Esophagus muscularis mucosa (tissue), 4 donors: Measurements from ENCODE around the gene NEK4. TPM values are rescaled to one million over a fixed set of nuclear protein-coding genes. Genes with fewer than 3 reads are reported as not detected.

Experiments used
- DNase-seq: peaks from one replicate; pipeline ENCODE4 v3.0.0-alpha.2; 2017; ENCODE audit errors: extremely low spot score
- H3K27ac ChIP-seq, 4 donors: fragments of 200-600 bp; sonication (generic); replicated peaks in 1 of 4; 1 replicate in 3 of 4; 2 replicates in 1 of 4; pipeline ENCODE4 v1.5.1; 2016 to 2019; ENCODE audit warnings: mild to moderate bottlenecking in 1 of 4
- H3K27me3 ChIP-seq, 4 donors: fragments of 200-600 bp; sonication (generic); one replicate each; pipeline versions ENCODE4 v1.5.1 to v1.6.0; 2016 to 2019
- H3K36me3 ChIP-seq, 4 donors: fragments of 200-600 bp; sonication (generic); one replicate each; pipeline ENCODE4 v1.5.1; 2016 to 2019
- H3K4me1 ChIP-seq, 4 donors: fragments of 200-600 bp; sonication (generic); one replicate each; pipeline ENCODE4 v1.5.1; 2016 to 2019
- H3K4me3 ChIP-seq, 4 donors: fragments of 200-600 bp; sonication (generic); 1 replicate in 2 of 4; 2 replicates in 2 of 4; pipeline ENCODE4 v1.5.1; 2016 to 2019; ENCODE audit warnings: mild to moderate bottlenecking in 4 of 4, moderate library complexity in 1 of 4
- H3K9me3 ChIP-seq, 4 donors: fragments of 200-600 bp; sonication (generic); 1 replicate in 3 of 4; 2 replicates in 1 of 4; pipeline ENCODE4 v1.5.1; 2016 to 2019
- EP300 ChIP-seq: sonication (generic); formaldehyde crosslinking; IDR thresholded peaks from one replicate; pipeline ENCODE4 v1.6.1; 2017; ENCODE audit warnings: antibody characterized with exemption
- POLR2A ChIP-seq: fragments of 450-650 bp; IDR thresholded peaks from one replicate; pipeline ENCODE4 v1.6.1; 2017; ENCODE audit warnings: antibody characterized with exemption, moderate library complexity, mild to moderate bottlenecking, low read depth
- POLR2AphosphoS5 ChIP-seq, 2 donors: sonication (generic); formaldehyde crosslinking; IDR thresholded peaks; one replicate each; pipeline ENCODE4 v1.6.1; 2017; ENCODE audit warnings: antibody characterized with exemption in 2 of 2
- WGBS: methylation state at CpG from one replicate; pipeline ENCODE4 v1.1.5; 2018; 5-methylcytosine and 5-hydroxymethylcytosine counted together
- intact Hi-C: fragments of 100-400 bp; cut with DNase I; formaldehyde crosslinking; loops from one replicate; pipeline ENCODE4 v1.15.1; 2023
- total RNA-seq, 4 donors: library from RNA; depleted of rRNA; stranded (reverse); fragments of >200 nt; gene quantifications; one replicate each; pipeline versions ENCODE4 v1.1.0 to v1.2.1, GENCODE V29; 2016
- TF ChIP-seq, protein P1 (sequence below), 3 experiments: fragments of 200-600 bp in 2 of 3; fragments of 450-650 bp in 1 of 3; sonication (generic) in 2 of 3; IDR thresholded peaks; one replicate each; pipeline ENCODE4 v1.5.1; 2017 to 2019; ENCODE audit warnings: antibody characterized with exemption in 3 of 3, mild to moderate bottlenecking in 2 of 3, moderate library complexity in 1 of 3

Gene NEK4
- total RNA-seq, 4 donors from 2014 or later = 19.1 to 29.2 (median 23.6) TPM

DNA sequence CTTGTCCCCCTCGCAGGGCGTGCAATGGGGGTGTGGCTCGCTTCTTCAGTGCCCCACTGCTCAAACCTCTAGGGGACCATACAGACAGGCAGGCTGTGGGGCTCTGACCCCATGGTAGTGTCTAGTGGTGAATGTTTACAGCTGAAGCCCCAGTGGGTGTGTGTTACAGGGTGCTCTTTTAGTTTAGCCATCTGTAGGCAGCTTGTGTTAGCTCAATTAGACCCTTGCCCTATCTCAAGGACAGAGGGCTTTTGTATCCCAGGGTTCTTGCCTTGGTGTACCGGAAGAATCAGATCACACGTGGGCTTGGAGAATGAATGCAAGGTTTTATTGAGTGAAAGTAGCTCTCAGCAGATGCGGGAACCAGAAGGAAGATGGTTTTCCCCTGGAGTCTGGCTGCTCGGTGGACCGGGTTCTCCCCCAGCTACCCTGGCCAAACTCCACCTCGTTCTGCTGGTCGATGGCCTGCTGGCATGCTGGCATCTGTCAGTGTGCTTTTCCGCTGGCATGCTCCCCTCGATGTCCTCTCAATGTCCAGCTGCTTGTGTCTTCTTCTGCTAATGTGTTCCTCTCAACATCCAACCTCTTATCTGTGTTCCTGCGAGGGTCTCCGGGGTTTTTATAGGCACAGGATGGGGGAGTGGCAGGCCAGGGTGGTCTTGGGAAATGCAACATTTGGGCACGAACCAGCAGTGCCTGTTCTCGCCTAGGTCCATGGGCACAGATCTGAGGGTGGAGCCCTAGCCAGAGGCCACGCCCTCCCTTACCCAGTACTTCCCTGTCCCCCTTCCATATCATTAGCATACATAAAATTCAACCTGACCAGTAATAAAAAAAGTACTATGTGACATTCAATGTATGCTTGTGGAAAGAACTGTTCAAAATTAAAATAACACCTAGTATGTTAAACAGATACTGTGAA, 58.2 kb downstream of the NEK4 start:
- TF ChIP-seq, protein P1, sequence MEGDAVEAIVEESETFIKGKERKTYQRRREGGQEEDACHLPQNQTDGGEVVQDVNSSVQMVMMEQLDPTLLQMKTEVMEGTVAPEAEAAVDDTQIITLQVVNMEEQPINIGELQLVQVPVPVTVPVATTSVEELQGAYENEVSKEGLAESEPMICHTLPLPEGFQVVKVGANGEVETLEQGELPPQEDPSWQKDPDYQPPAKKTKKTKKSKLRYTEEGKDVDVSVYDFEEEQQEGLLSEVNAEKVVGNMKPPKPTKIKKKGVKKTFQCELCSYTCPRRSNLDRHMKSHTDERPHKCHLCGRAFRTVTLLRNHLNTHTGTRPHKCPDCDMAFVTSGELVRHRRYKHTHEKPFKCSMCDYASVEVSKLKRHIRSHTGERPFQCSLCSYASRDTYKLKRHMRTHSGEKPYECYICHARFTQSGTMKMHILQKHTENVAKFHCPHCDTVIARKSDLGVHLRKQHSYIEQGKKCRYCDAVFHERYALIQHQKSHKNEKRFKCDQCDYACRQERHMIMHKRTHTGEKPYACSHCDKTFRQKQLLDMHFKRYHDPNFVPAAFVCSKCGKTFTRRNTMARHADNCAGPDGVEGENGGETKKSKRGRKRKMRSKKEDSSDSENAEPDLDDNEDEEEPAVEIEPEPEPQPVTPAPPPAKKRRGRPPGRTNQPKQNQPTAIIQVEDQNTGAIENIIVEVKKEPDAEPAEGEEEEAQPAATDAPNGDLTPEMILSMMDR (IDR thresholded peaks at IDR 0.05) = no peak
- TF ChIP-seq POLR2A (no peak), EP300 (no peak), POLR2AphosphoS5 (IDR thresholded peaks at IDR 0.05) (no peak)
- Histone ChIP-seq H3K36me3 (peaks cover 8 to 43% (median 24%) of the 10 kb centered on the region in 4 donors), H3K27me3 (no peaks in the 10 kb centered on the region), H3K4me3 (no peak overlapping the region), H3K4me1 (peaks cover 2 to 15% (median 10%) of the 10 kb centered on the region in 4 donors), H3K27ac (no peak overlapping the region), H3K9me3 (no peaks in the 10 kb centered on the region)
- intact Hi-C loops = no loop called here
- WGBS = 94% methylated on average over 17 of the region's 17 CpGs
- no peak for DNase-seq

DNA sequence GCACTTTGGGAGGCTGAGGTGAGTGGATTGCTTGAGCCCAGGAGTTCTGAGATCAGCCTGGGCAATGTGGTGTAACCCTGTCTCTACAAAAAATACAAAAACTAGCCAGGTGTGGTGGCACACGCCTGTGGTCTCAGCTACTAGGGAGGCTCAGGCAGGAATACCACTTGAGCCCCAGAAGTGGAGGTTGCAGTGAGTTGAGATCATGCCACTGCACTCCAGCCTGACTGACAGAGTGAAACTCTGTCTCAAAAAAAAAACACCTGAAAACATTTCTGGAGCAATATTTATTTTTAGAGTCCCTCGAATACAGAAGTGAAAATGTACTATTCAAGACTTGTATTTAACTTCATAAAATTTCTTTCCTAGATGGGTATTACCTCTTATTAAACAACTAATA, 60.2 kb downstream of the NEK4 start:
- DNase-seq = no peak
- 88% methylated on average over 2 of the region's 2 CpGs for WGBS
- intact Hi-C loops = no loop called here
- Histone ChIP-seq H3K27ac (no peak overlapping the region), H3K4me3 (no peak overlapping the region), H3K4me1 (peaks cover 14 to 29% (median 22%) of the 10 kb centered on the region in 4 donors), H3K27me3 (no peaks in the 10 kb centered on the region), H3K36me3 (peaks cover 8 to 46% (median 22%) of the 10 kb centered on the region in 4 donors), H3K9me3 (peaks cover 0 to 2% (median 0%) of the 10 kb centered on the region in 4 donors)
- TF ChIP-seq, protein P1 (IDR thresholded peaks at IDR 0.05) = no peak
- TF ChIP-seq POLR2AphosphoS5 (IDR thresholded peaks at IDR 0.05) (no peak), POLR2A (no peak), EP300 (no peak)

DNA sequence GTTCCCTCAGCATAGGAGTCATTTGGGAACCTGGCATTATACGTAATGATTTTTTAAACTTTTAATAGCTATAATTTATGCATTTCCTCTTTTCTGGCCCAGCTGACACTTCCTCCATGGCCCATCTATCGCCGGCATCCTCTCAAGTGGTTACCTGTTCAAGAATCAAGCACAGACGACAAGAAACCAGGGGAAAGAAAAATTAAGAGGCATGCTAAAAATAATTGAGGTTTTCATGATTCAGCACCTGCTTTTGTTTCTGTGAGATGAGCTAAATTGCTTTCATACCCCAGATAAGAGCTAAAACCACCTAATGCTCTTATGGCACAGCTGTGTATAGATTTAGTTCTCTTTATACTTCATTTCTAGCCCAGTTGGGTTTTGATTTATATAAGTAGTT, 63.2 kb downstream of the NEK4 start:
- intact Hi-C loops = no loop called here
- Histone ChIP-seq H3K27ac (peak overlapping the region in 1 of 4 donors; percentile 94), H3K36me3 (peaks cover 8 to 43% (median 21%) of the 10 kb centered on the region in 4 donors), H3K9me3 (peaks cover 0 to 3% (median 0%) of the 10 kb centered on the region in 4 donors), H3K27me3 (no peaks in the 10 kb centered on the region), H3K4me1 (peaks cover 29 to 46% (median 43%) of the 10 kb centered on the region in 4 donors), H3K4me3 (peak overlapping the region in 2 of 4 donors; percentile 69 to 91)
- no peak for DNase-seq
- WGBS = 64% methylated on average over 4 of the region's 4 CpGs
- no peak for TF ChIP-seq POLR2AphosphoS5 (IDR thresholded peaks at IDR 0.05)
- TF ChIP-seq, protein P1 (IDR thresholded peaks at IDR 0.05) = no peak
- TF ChIP-seq POLR2A = no peak
- no peak for TF ChIP-seq EP300

DNA sequence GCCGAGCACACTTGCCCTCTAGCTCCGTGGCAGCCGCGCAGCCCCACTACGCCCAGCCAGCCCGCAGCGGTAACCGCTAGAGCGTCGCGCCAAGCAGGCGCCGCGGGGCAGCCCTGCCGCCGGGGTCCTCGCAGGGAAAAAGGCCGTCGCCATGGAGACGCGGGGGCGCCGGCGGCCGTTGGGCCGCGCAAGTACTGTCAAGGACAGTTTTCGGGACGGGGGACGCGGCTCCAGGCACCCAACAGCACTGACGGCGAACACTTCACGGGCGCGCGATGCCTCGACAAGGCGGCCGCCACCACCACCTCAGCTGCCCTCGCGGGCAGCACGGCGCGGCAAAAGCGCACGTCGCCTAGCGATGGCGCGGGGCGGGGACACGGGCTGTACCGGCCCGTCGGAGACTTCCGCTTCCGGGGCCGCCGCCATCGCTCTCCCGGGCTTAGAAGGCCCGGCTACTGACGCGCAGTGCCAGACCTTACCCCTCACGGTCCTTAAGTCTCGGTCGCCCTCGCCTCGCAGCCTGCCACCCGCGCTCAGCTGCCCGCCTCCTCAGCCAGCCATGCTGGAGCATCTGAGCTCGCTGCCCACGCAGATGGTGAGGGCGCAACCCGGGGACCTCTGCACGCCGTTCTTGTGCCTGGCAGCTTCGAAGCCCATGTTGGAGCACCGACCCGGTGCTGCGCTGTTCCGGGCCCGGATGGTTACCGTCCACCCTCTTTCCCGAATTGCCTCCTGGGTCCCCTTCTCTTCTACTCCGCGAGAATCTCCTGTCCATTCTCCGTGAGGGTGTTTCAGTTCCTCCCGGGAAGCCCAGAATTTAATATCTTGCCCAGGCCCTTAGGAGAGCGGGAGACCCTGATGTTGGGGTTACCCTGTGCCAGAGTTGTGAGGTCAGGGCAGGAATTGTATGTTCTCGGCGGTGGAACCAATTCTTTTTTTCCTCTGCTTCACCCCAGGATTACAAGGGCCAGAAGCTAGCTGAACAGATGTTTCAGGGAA, 64.8 kb downstream of the NEK4 start, which contains the start of the genes GLT8D1 and SPCS1:
Gene GLT8D1, minus strand, starts transcription at position 104 of the 999 bp plus-strand sequence. CDS start 5,331 bp downstream, outside the sequence.
Gene SPCS1, plus strand, starts transcription at position 419 of the 999 bp plus-strand sequence. Its CDS starts 141 bp downstream, at position 560.
- TF ChIP-seq, protein P1 (IDR thresholded peaks at IDR 0.05) = peak in 1 of 3 experiments; percentile 6
- TF ChIP-seq POLR2A (peak; percentile 61), POLR2AphosphoS5 (IDR thresholded peaks at IDR 0.05) (peak; percentile 72 to 91), EP300 (no peak)

More for the DNA sequence above, 64.8 kb downstream of the NEK4 start, which contains the start of the genes GLT8D1 and SPCS1:
- Histone ChIP-seq H3K9me3 (peaks cover 0 to 3% (median 0%) of the 10 kb centered on the region in 4 donors), H3K27ac (peak within 1 kb of the TSS; percentile 89 to 94 (median 94)), H3K4me1 (peaks cover 29 to 53% (median 50%) of the 10 kb centered on the region in 4 donors), H3K36me3 (peaks cover 8 to 32% (median 16%) of the 10 kb centered on the region in 4 donors), H3K4me3 (peak within 1 kb of the TSS; percentile 69 to 98 (median 92)), H3K27me3 (no peaks in the 10 kb centered on the region)
- WGBS = 0% methylated on average over 16 of the region's 94 CpGs
- DNase-seq = peak; percentile 93
- intact Hi-C loops = no loop called here
